NT2/D1 (cell line): Measurements from ENCODE around the gene THAP3.

Experiments
- SUZ12 ChIP-seq: IDR thresholded peaks from 2 replicates; pipeline ENCODE4 v1.6.1; 2011; ENCODE audit not compliant: insufficient read length, insufficient read depth; ENCODE audit errors: extremely low read depth
- YY1 ChIP-seq: IDR thresholded peaks from 2 replicates; pipeline ENCODE4 v1.6.1; 2011; ENCODE audit not compliant: insufficient read length, insufficient read depth
- ZNF274 ChIP-seq: IDR thresholded peaks from 2 replicates; pipeline ENCODE4 v1.6.1; 2011; ENCODE audit warnings: mild to moderate bottlenecking, low read depth, low read length

DNA sequence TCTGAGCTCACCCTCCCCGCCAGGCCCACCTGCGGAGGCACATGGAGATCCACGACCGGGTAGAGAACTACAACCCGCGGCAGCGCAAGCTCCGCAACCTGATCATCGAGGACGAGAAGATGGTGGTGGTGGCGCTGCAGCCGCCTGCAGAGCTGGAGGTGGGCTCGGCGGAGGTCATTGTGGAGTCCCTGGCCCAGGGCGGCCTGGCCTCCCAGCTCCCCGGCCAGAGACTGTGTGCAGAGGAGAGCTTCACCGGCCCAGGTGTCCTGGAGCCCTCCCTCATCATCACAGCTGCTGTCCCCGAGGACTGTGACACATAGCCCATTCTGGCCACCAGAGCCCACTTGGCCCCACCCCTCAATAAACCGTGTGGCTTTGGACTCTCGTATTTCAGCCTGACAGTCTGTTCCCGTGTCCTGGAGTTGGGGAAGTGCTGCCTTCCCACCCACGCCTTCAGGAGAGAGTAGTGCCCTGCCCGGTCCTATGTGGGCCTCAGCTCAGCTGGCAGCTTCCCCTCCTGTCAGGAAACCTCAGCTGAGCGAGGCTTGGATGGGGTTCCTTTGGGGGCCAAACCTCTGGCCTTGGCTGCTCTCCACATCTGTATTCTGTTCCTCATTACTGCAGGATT is 35.7 kb upstream of the THAP3 start:
- TF ChIP-seq SUZ12 (no peak), YY1 (no peak), ZNF274 (no peak)
